Measurements from ENCODE around the gene RWDD3.

RWDD3 gene

GRCh38 chr1:95233737-95234500 is at the start of gene RWDD3:
RWDD3 (plus strand) TSS chr1:95234210; CDS start chr1:95234231, 21 bp downstream.
- Histone ChIP-seq H3K36me3 (ENCODE audit: control insufficient read depth, insufficient read depth, low read length) (no peaks in the 10 kb centered on the region), H3K4me1 (ENCODE audit: control insufficient read depth, insufficient read depth, low read length) (peaks cover 2% of the 10 kb centered on the region; the same call in 1 of the 2 replicates), H3K4me3 (ENCODE audit: low read length) (peak within 1 kb of the TSS; percentile 85), H3K27ac (ENCODE audit: low read length) (no peak within 1 kb of the TSS), H3K27me3 (ENCODE audit: control insufficient read depth, insufficient read depth, low read length) (no peaks in the 10 kb centered on the region), H3K9me3 (ENCODE audit: control insufficient read depth, insufficient read depth, low read length) (no peaks in the 10 kb centered on the region)
- DNase-seq (ENCODE audit: low read depth, low spot score), result peak; percentile 54
- no CpG with 5 or more reads among the region's 71 CpGs for WGBS (ENCODE audit: insufficient coverage, insufficient read length)

GRCh38 chr1:95186149-95186548 is 47.9 kb upstream of the RWDD3 start:
- Histone ChIP-seq H3K9me3 (ENCODE audit: control insufficient read depth, insufficient read depth, low read length) (no peaks in the 10 kb centered on the region), H3K27ac (ENCODE audit: low read length) (no peak overlapping the region), H3K4me1 (ENCODE audit: control insufficient read depth, insufficient read depth, low read length) (no peaks in the 10 kb centered on the region), H3K27me3 (ENCODE audit: control insufficient read depth, insufficient read depth, low read length) (no peaks in the 10 kb centered on the region), H3K36me3 (ENCODE audit: control insufficient read depth, insufficient read depth, low read length) (no peaks in the 10 kb centered on the region), H3K4me3 (ENCODE audit: low read length) (no peak overlapping the region)
- no peak for DNase-seq (ENCODE audit: low read depth, low spot score)
- 100% methylated on average over 2 of the region's 4 CpGs for WGBS (ENCODE audit: insufficient coverage, insufficient read length)

GRCh38 chr1:95193591-95193990 is 40.4 kb upstream of the RWDD3 start:
- WGBS (ENCODE audit: insufficient coverage, insufficient read length), result no CpG with 5 or more reads among the region's 1 CpG
- no peak overlapping the region for H3K27ac ChIP-seq (ENCODE audit: low read length)
- no peak overlapping the region for H3K4me3 ChIP-seq (ENCODE audit: low read length)
- H3K36me3 ChIP-seq (ENCODE audit: control insufficient read depth, insufficient read depth, low read length), result no peaks in the 10 kb centered on the region
- no peaks in the 10 kb centered on the region for H3K27me3 ChIP-seq (ENCODE audit: control insufficient read depth, insufficient read depth, low read length)
- no peaks in the 10 kb centered on the region for H3K4me1 ChIP-seq (ENCODE audit: control insufficient read depth, insufficient read depth, low read length)
- DNase-seq (ENCODE audit: low read depth, low spot score), result no peak
- H3K9me3 ChIP-seq (ENCODE audit: control insufficient read depth, insufficient read depth, low read length), result no peaks in the 10 kb centered on the region

GRCh38 chr1:95195046-95195445 is 39.0 kb upstream of the RWDD3 start:
- Histone ChIP-seq H3K4me3 (ENCODE audit: low read length) (no peak overlapping the region), H3K27ac (ENCODE audit: low read length) (no peak overlapping the region), H3K9me3 (ENCODE audit: control insufficient read depth, insufficient read depth, low read length) (no peaks in the 10 kb centered on the region), H3K4me1 (ENCODE audit: control insufficient read depth, insufficient read depth, low read length) (no peaks in the 10 kb centered on the region), H3K36me3 (ENCODE audit: control insufficient read depth, insufficient read depth, low read length) (no peaks in the 10 kb centered on the region), H3K27me3 (ENCODE audit: control insufficient read depth, insufficient read depth, low read length) (no peaks in the 10 kb centered on the region)
- DNase-seq (ENCODE audit: low read depth, low spot score), result no peak
- WGBS (ENCODE audit: insufficient coverage, insufficient read length), result no CpG with 5 or more reads among the region's 3 CpGs

GRCh38 chr1:95196017-95196416 is 38.0 kb upstream of the RWDD3 start:
- H3K27ac ChIP-seq (ENCODE audit: low read length), result no peak overlapping the region
- H3K4me3 ChIP-seq (ENCODE audit: low read length), result no peak overlapping the region
- no peaks in the 10 kb centered on the region for H3K27me3 ChIP-seq (ENCODE audit: control insufficient read depth, insufficient read depth, low read length)
- H3K9me3 ChIP-seq (ENCODE audit: control insufficient read depth, insufficient read depth, low read length), result no peaks in the 10 kb centered on the region
- no peaks in the 10 kb centered on the region for H3K4me1 ChIP-seq (ENCODE audit: control insufficient read depth, insufficient read depth, low read length)
- no peak for DNase-seq (ENCODE audit: low read depth, low spot score)
- no peaks in the 10 kb centered on the region for H3K36me3 ChIP-seq (ENCODE audit: control insufficient read depth, insufficient read depth, low read length)

- no peak for DNase-seq (ENCODE audit: low read depth, low spot score)
Measured at GRCh38 chr1:95197616-95198252, 36.3 kb upstream of the RWDD3 start.

GRCh38 chr1:95201905-95202304 is 32.1 kb upstream of the RWDD3 start:
- no peaks in the 10 kb centered on the region for H3K4me1 ChIP-seq (ENCODE audit: control insufficient read depth, insufficient read depth, low read length)
- no peaks in the 10 kb centered on the region for H3K27me3 ChIP-seq (ENCODE audit: control insufficient read depth, insufficient read depth, low read length)
- no peaks in the 10 kb centered on the region for H3K36me3 ChIP-seq (ENCODE audit: control insufficient read depth, insufficient read depth, low read length)
- no peak overlapping the region for H3K4me3 ChIP-seq (ENCODE audit: low read length)
- DNase-seq (ENCODE audit: low read depth, low spot score), result no peak
- no peaks in the 10 kb centered on the region for H3K9me3 ChIP-seq (ENCODE audit: control insufficient read depth, insufficient read depth, low read length)
- no peak overlapping the region for H3K27ac ChIP-seq (ENCODE audit: low read length)

More at GRCh38 chr1:95197616-95198252, 36.3 kb upstream of the RWDD3 start:
- Histone ChIP-seq H3K9me3 (ENCODE audit: control insufficient read depth, insufficient read depth, low read length) (no peaks in the 10 kb centered on the region), H3K4me1 (ENCODE audit: control insufficient read depth, insufficient read depth, low read length) (no peaks in the 10 kb centered on the region), H3K36me3 (ENCODE audit: control insufficient read depth, insufficient read depth, low read length) (no peaks in the 10 kb centered on the region), H3K4me3 (ENCODE audit: low read length) (no peak overlapping the region), H3K27me3 (ENCODE audit: control insufficient read depth, insufficient read depth, low read length) (no peaks in the 10 kb centered on the region), H3K27ac (ENCODE audit: low read length) (no peak overlapping the region)
- no CpG with 5 or more reads among the region's 1 CpG for WGBS (ENCODE audit: insufficient coverage, insufficient read length)

- Histone ChIP-seq H3K27me3 (ENCODE audit: control insufficient read depth, insufficient read depth, low read length) (no peaks in the 10 kb centered on the region), H3K36me3 (ENCODE audit: control insufficient read depth, insufficient read depth, low read length) (no peaks in the 10 kb centered on the region), H3K4me1 (ENCODE audit: control insufficient read depth, insufficient read depth, low read length) (no peaks in the 10 kb centered on the region), H3K9me3 (ENCODE audit: control insufficient read depth, insufficient read depth, low read length) (no peaks in the 10 kb centered on the region), H3K4me3 (ENCODE audit: low read length) (no peak overlapping the region), H3K27ac (ENCODE audit: low read length) (no peak overlapping the region)
- no CpG with 5 or more reads among the region's 1 CpG for WGBS (ENCODE audit: insufficient coverage, insufficient read length)
- DNase-seq (ENCODE audit: low read depth, low spot score), result no peak
Measured at GRCh38 chr1:95203908-95204437, 30.0 kb upstream of the RWDD3 start.

GRCh38 chr1:95206514-95206913 is 27.5 kb upstream of the RWDD3 start:
- Histone ChIP-seq H3K4me1 (ENCODE audit: control insufficient read depth, insufficient read depth, low read length) (no peaks in the 10 kb centered on the region), H3K27ac (ENCODE audit: low read length) (no peak overlapping the region), H3K9me3 (ENCODE audit: control insufficient read depth, insufficient read depth, low read length) (no peaks in the 10 kb centered on the region), H3K36me3 (ENCODE audit: control insufficient read depth, insufficient read depth, low read length) (no peaks in the 10 kb centered on the region), H3K27me3 (ENCODE audit: control insufficient read depth, insufficient read depth, low read length) (no peaks in the 10 kb centered on the region), H3K4me3 (ENCODE audit: low read length) (no peak overlapping the region)
- WGBS (ENCODE audit: insufficient coverage, insufficient read length), result no CpG with 5 or more reads among the region's 2 CpGs
- DNase-seq (ENCODE audit: low read depth, low spot score), result no peak

GRCh38 chr1:95207223-95207935 is 26.6 kb upstream of the RWDD3 start:
- no peak for DNase-seq (ENCODE audit: low read depth, low spot score)
- H3K9me3 ChIP-seq (ENCODE audit: control insufficient read depth, insufficient read depth, low read length), result no peaks in the 10 kb centered on the region
- H3K4me3 ChIP-seq (ENCODE audit: low read length), result no peak overlapping the region
- no peaks in the 10 kb centered on the region for H3K4me1 ChIP-seq (ENCODE audit: control insufficient read depth, insufficient read depth, low read length)
- no peaks in the 10 kb centered on the region for H3K27me3 ChIP-seq (ENCODE audit: control insufficient read depth, insufficient read depth, low read length)
- H3K27ac ChIP-seq (ENCODE audit: low read length), result no peak overlapping the region
- WGBS (ENCODE audit: insufficient coverage, insufficient read length), result no CpG with 5 or more reads among the region's 6 CpGs
- no peaks in the 10 kb centered on the region for H3K36me3 ChIP-seq (ENCODE audit: control insufficient read depth, insufficient read depth, low read length)
